Activated CD8-positive, alpha-beta memory T cell treated with anti-CD3 and anti-CD28 coated beads, Interleukin-2, amount 50 U/mL, for 24 hours (primary cell): ENCODE data around the gene TGFB3.
"Not testable (repeated sequence)": the region's sequence is repeated elsewhere in the genome, so short reads cannot be mapped to it uniquely, and the experiment has no call there.

ENCODE experiments used
- DNase-seq: peaks from one replicate; pipeline ENCODE4 v3.0.0-alpha.2; 2020; ENCODE audit errors: extremely low read depth

Gene TGFB3

DNA sequence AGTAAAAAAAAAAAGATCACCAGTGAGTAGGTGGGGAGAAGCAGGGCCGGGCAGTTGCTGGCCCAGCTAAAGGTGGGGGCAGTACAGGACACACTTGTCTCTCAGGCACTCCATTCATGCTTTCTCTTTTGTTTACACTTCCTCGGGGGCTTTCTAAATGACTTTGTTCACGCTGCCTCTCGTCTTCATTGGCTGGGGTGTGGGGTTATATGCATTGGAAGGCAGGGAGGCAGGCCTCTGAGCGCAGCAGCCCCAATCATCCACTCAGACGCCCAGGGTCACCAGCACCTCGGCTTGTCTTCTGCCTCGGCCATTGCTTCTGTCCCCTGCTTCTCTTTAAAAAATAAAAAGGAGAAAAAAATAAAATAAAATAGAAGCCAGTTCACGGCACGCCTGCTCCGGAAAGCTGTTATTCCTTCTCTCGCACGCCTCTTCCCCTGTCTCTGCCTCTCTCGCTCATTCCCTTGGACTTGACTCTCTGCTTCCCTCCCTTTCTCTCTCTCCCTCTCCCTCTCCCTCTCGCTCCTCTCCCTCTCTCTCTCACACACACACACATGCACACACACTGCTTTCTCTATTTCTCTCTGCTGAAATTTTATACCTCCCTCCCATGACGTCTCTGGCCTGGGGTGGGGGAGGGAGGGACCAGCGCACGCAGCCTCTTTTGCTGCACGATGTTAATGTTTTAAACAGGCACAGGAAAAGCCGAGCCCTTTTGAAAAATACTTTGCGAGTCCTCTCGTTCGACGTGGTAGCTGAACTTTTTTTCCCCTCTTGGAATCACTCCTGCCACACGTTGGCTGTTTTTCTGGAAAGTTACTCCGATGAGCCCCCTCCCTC lies at the start of gene TGFB3:
Gene TGFB3 (minus strand): TSS at position 570 of the 840 bp plus-strand sequence. CDS start 1,102 bp downstream, outside the sequence.
- DNase-seq, result peak; percentile 2

DNA sequence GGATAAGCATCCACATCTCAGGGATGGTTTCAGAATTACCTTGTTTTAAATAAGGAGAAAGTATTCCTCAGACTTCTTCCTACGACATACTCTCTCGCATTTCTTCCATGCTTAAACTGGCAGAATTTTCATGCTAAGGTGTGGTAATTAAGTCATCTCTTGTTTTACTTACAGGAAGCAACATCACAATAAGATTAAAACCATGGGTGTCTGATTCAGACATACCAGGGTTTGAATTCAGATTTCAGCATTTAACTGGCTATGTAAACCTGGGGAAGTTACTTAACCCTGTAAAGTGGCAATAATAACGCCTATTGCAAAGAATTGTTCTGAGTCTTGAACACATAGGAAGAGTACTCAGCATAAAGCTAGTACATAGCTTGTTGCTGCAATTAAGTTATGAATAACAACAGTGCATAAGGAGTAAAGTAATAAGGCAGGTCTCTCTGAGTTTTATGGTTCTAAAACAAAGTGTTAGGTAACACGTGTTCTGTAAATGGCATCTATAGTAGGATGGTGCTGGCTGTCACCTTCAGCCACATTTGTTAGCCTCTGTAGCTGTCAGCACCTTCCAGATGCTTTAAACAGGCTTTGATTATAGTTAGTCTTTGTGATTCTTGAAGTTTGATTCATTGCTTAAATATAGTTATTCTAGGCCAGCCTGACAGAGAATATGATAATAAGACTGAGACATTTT lies 42.6 kb upstream of the TGFB3 start:
- DNase-seq, result no peak

DNA sequence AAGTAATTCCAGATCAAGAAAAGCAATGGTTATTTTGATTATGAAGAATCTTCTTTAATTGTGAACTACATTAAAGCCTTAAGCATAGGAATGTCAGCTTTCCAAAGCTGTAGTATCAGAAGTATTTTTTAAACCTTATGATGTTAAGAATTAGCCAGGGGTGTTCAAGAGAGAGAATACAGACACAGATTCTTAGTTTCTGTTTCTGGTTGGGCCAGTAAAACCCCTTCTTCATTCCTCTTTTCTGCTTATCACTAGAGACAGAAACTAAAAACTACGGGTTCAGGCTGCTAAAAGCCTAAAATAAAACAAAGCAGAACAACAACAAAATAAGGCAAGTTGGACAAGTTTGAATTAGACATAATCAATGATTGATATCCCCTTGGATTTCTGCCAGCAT lies 42.0 kb upstream of the TGFB3 start:
- no peak for DNase-seq

DNA sequence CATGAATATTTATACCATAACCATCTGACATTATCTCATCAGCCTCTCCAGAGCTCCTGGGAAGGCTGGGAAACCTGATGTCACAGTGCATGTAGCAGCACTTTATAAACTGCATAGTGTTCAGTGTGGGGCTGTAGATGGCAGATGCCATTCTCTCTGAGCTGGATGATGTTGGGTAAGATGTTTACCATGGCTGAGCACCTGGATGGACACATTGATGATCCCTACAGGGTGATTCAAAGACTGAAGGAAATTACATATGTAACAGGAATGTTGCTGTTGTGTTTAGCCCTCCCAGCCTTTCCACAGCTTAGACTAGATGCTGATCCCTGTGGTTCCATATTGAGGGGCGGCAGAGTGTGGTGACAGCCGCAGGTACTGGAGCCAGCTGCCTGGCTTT lies 41.2 kb upstream of the TGFB3 start:
- DNase-seq, result no peak

DNA sequence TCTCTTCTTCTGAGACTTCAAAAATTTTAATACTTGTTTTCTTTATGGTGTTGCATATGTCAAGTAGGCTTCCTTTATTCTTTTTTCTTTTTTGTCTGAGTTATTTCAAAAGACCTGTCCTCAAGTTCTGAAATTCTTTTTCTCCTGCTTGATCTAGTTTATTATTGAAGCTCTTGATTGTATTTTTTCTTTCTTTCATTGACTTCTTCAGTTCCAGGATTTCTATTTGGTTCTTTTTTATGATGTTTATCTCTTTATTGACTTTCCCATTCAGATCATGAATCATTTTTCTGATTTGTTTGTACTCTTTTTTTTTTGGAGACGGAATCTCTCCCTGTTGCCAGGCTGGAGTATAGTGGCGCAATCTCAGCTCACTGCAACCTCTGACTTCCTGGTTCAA lies 37.9 kb upstream of the TGFB3 start:
- no peak for DNase-seq

DNA sequence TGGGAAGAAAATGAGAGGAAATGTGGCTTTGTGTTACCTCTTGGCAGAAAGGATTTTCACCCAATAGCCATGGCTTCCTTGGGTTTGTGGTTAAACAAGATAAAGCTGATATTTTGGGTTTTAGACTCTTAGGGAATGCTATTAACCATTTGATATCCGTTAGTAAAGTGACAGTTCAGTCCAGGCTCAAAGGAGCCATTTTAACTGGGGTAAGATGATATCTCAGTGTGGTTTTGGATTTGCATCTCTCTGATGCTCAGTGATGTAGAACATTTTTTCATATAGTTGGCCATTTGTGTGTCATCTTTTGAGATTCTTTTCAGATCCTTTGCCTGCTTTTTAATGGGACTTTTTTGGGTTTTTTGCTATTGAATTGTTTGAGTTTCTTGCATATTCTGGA lies 33.9 kb upstream of the TGFB3 start:
- DNase-seq, result no peak

DNA sequence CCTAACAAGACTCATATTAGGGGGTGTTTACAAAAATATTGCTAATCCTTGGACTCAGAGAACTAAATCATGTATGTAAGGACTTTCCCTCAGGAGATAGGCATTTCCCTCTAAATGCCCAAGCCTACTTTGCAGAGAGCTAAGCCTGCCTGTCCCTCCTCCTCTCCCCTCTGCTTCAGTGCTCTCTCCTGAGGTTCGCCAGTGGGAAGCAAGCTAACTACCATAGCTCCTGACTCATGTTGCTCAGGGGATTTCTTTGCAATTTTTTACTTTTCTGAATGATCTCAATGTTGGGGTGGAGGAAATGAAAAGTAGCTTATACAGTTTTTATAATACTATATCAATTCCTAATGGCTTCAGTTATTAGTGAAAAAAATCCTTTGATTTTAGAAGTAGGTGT lies 33.4 kb upstream of the TGFB3 start:
- DNase-seq, result no peak

DNA sequence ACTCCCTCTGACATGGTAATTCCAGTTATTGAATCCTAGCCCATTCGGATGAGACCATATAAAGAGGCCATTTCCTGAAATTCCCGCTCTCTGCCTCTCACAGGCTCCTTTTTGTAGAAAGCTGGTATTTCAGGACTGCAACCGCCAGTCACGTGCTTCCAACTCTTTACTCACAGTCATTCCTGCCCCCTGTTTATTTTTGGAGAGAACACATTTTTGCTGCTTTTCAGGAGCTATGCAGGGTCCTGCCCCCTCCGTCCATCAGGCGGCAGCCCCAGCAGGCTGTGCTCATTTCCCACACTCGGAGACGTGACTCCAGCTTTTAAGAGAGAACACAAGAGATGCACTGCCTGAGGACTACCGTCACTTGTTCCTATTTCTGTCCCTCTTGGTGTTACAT lies 30.6 kb upstream of the TGFB3 start:
- no peak for DNase-seq

DNA sequence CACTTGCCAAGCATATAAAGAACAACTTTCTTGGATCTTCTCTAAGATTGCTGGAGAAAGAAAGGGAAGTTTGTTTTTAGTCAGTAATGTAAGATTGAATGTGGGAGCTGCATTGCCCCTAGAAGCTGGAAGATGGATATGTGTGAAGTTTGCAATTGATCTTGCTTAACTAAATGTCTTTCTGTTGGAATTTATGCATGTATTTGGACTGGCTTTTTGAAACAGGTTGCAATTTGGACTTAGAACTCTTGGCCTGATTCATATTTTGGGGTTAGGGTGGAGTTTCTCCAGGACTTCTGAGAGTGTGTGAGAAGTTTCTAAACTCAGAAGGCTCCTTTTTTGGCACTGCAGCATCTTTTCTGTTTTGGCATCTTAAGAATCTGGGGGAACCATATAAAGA lies 30.1 kb upstream of the TGFB3 start:
- no peak for DNase-seq

DNA sequence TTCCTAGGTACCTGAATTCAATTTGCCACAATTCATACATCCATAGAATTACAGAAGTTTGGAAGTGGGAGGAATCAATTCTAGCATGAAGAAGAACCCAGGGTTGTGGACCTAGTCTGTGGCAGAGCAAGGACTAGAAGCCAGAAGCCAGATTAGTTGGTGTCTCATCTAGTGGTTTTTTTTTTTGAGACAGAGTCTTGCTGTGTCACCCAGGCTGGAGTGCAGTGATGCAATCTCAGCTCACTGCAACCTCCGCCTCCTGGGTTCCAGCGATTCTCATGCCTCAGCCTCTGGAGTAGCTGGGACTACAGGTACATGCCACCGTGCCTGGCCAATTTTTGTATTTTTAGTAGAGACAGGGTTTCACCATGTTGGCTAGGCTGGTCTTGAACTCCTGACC lies 27.8 kb upstream of the TGFB3 start:
- not testable (repeated sequence) for DNase-seq

DNA sequence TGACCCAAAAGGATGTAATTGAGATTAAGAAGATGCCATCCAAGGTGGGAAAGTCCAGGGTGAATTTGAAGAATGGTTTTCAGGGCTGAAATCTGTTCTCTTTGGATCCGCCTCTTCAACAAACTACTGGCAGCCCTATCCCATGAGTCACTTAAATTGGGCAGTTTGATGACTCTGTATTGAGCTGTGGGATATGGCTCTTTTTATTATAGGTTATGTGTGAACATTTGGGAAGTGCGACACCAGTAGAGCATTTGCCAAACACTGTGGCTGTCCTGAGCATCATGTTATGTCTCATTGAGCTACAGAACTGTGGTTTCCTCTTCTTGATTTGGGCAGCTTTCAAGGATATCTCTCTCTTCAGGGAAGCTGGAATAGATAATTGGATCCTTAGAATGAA lies 26.1 kb upstream of the TGFB3 start:
- no peak for DNase-seq

DNA sequence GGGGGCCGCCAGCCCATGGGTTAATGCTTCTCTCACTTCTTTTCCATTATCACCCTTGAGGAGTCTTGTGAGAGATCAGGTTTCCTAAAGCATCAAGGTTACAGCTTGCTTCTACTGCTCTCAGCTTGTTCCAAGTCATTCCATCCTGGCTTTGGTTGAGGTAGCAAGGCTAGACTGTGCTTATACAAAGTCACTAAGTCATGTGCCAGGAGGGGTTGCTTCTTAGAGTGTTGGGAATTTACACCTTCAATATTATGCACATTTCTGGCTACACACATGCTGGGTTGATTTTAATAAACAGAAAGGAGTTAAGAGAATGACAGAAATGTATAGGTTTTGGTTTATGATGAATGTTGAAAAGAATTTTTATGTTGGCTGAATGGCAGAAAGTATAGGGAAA lies 25.6 kb upstream of the TGFB3 start:
- no peak for DNase-seq

DNA sequence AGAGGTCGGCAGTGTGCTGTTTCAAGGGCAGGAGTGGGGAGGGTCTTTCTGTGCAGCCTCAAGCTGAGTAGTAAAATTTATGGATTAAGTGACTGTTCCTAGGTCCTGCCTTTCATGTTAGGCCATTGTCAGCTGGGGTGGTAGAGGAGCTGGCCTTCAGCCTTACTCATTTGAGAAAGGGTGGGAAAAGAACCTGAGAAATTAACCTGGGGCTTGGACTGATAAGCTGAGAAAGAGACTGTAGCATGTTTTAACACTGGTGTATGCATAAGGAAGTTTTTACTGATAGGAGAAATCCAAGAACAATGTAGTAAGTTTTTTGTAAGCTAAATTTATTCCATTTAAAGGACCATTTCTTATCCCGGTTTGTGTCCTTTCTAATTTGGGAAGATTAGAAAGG lies 24.5 kb upstream of the TGFB3 start:
- DNase-seq, result no peak

DNA sequence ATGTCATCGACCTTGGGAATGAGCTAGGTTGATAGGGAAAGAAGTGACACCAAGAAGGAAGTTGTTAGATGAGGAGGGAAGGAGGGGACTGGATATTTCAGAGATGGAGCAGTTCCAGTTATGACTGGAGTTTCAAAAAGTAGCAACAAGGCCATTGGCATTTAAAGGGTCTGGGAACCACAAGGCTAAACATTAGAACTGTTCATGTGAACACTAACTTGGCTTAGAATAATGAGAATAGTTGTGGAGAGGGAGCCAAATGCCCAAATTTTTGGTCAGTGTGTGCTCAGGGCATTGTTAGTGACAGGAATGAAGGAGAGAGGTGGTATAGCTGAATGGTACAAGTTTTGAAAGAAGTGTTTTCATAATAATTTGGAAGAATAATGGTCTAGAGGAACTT lies 20.6 kb upstream of the TGFB3 start:
- no peak for DNase-seq

DNA sequence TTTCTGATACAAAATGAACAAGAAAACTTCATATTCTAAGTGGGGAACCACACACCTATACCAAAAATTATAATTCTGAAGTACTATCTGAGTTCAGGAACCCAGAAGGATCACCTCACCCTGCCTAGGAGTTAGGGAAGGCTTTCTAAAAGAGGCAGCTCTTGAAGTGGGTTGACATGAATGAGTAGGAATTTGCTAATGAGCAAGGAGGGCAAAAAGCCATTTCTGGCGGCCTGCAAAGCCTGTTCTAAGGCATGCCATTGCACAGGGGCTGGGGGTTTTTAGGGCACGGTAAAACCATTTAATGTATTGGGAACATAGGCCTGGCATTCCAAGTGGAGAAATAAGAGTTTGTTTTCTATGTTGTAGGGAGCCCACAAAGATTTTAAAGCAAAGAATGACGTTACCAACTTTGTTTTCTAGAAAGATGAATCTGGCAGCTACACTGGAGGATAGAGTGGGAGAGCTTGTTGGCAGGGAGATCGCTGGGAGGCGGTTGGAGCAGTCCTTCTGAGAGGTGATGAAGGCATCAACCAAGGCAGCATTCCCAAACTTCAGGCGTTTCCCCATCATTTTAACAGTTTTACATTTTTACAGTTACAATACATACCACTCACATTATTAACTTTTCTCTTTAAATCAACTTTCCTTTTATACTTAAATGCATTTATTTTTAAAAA lies 17.9 kb upstream of the TGFB3 start:
- no peak for DNase-seq

DNA sequence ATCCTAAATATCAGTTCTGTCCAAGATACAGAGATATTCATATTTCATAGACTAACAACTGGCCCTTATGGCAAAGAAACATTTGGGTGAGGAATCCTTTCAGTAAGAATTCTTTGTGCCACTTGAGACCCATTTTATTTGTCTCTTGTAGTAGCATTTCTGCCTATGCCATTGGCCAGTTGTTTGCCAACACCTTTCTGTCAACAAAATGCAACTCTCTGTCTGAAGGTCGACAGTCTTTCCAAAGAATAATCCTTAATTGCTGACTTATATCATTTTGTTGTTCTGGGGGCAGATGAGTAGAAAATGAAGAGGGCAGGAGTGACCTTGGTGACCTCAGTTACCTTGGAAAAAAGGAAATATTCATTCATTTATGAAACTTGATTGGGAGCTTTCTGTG lies 14.7 kb upstream of the TGFB3 start:
- no peak for DNase-seq

DNA sequence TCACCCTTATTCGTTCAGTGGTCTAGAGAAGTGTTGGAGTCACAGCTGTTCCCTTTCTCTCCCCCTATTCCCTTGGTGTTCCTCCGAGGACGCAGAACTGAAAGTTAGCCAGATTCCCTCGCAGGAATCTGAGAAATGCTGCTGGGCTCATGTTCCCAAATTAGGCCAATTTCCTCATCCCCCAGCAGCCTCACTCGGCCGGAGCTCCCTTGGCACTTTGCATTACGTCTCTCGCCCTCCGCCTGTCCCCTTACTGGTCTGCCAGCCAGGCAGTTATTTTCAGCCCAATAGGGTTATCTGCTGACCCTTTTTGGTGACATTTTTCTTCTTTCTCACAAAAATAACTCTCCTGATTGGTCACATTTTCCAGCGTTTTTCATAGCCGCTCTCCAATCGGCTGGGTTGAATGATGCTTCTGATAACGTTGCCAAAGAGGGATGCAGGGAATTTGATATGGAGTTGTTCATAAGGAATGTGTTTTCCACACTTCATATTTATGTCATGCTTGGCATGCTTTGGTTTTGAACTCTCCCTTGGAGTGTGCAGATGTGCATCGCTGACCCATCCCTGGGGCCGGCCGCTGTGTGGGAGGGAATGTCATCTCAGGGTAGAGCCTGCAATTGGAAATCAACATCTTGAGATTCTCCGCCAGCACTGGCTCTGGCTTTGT lies 13.7 kb upstream of the TGFB3 start:
- no peak for DNase-seq

DNA sequence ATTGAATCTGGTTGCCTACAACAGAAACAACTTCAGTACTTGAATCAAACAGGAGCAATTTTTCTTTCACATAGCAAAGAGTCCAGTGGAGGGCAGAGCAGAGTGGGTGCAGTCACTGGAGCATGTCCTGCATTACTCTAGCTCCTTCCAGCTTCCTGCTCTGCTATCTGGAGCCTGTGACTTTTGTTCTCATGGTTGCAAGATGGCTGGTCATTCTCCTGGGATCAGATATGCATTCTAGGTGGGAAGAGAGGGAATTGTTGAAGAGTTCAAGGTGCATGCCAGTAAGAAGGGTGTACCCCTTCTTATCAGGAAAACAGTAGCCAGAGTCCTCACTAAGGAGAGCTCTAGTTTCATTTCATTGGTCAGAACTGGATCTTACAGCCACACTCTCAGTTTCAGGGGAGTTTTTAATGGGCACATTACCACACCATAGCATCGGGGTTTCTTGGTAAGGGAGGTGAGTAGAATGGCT lies 11.8 kb upstream of the TGFB3 start:
- no peak for DNase-seq

DNA sequence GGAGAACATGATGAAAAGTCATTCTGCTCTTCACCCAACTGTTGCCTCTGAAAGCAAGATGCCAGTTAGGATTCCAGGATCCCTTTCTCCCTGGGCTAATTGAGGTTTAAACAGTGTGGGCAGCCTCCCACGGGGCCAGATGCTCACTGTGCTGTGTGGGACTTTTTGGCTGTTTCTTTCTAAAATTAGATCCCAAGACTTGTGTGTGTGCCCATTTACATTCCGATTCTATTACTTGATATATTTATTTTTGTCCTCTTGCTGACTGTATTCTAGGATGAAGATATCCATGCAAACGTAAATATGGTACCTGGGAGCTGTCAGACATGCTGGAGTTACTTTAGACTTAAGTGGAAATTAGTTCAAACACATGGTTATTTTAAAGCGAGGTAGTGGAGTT lies 10.0 kb upstream of the TGFB3 start:
- no peak for DNase-seq

DNA sequence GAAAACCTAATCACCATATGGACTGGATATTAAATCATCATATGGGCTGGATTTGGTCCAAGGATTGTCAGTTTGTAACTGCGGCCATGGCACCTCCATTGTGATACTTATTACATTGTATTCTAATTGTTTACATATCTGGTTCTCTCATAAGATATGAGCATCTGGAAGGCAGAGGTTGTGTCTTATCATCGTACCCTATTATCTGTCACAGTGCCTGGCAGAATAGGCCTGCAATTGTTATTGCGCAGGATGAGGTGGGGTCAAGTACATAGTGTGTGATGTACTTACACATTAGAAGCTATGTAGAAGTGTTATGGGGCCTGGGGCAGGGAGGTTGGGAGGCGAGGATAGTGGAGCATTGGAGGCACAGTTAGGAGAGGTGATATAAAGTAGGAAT lies 8.5 kb upstream of the TGFB3 start:
- DNase-seq, result no peak

DNA sequence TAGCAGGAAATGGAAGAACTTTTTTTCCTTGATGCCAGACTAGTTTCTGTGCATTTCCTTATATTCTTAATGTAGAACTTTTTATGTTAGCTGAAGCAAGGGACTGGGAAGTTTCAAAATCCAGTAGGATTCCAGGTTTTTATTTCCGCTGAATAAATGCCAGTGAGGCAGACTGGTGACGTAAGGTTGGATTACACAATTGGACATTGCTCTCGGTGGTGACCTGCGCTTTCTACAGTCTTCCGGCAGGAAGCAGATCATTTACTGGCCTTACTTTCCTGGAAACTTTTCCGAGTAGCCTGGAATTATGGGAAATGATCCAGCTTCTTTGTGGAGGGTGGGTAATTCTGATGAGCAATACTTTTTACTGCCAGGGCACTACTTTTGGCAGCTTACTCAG lies 7.3 kb upstream of the TGFB3 start:
- no peak for DNase-seq
